GM18505 (cell line): ENCODE measurements around the gene CSAD.
"Not testable (repeated sequence)": the region's sequence is repeated elsewhere in the genome, so short reads cannot be mapped to it uniquely, and the experiment has no call there.

ENCODE experiments used
- ATAC-seq: cut with Tn5 transposase; IDR thresholded peaks from one replicate; pipeline ENCODE4 v1.9.1; 2021; ENCODE audit not compliant: unreplicated experiment
- POLR2A ChIP-seq: IDR thresholded peaks from 4 replicates; pipeline ENCODE4 v1.6.1; 2011; ENCODE audit warnings: borderline replicate concordance; ENCODE audit not compliant: insufficient read depth, insufficient read length; ENCODE audit errors: extremely low read depth

Gene CSAD

DNA sequence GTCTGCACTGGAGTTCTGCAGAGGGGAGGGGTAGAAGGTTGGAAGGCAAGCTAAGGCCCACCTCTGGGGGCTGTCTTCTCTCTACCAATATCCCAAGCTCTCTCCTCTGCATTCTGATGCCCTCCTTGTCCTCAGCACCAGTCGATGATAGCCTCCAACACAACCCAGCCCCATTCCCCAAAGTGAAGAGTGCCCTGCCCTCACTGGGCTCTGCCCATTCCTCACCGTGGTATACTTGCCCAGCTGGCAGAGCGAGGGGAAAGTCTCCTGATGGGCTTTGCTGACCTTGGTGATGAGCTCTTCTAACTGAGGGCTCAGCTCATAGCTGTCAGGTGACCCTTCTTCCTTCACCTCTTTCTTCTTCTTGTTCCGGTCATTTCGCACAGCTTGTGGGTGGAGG, 33.5 kb upstream of the CSAD start:
- ATAC-seq, result no peak
- no peak for TF ChIP-seq POLR2A

- no peak for TF ChIP-seq POLR2A
- no peak for ATAC-seq
Measured at GRCh38 chr12:53213348-53213747, 32.6 kb upstream of the CSAD start.

DNA sequence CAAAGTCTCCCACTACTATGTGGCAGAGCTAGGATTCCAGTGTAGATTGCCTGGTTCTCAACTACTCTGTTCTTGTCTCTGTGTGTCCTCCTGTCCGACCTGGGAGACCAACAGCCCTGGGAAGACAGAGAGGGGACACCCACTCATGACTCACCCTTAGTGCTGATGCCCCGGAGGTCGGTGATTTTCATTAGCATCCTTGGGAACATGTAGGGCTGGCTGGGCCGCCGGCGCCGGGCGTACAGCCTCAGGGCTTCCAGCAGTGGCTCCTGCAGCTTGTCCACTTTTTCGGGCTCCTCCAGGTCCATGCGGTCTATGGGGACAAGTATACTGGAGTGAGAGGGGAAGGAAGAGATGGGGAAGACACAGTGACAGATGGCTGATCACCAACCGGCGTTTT, 32.2 kb upstream of the CSAD start:
- TF ChIP-seq POLR2A, result no peak
- ATAC-seq, result no peak

- TF ChIP-seq POLR2A, result no peak
- no peak for ATAC-seq
Measured at GRCh38 chr12:53211476-53212381, 31.0 kb upstream of the CSAD start.

- ATAC-seq, result no peak
- TF ChIP-seq POLR2A, result no peak
Measured at GRCh38 chr12:53210843-53211242, 30.1 kb upstream of the CSAD start.

- peak; percentile 40 for ATAC-seq
- no peak for TF ChIP-seq POLR2A
Measured at GRCh38 chr12:53208877-53209463, 28.2 kb upstream of the CSAD start.

DNA sequence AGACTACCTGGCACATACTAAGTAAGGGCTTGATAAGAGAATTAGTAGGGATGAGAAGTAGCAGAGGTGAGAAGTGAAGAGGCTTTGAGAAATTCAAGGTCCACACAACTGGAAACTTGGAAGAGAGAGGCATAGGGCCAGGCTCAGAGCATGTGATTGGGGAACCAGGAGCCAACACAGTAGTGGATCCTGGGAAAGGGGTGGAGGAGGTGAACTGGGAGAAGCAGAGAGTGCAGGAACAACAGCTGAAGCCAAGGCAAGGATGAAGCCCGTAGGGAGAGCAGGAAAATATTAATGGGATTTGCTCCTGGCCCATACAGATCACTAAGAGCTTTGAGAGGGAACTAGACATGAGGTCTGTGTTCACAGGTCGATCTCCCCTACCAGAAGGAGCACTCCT, 27.7 kb upstream of the CSAD start:
- no peak for ATAC-seq
- no peak for TF ChIP-seq POLR2A

DNA sequence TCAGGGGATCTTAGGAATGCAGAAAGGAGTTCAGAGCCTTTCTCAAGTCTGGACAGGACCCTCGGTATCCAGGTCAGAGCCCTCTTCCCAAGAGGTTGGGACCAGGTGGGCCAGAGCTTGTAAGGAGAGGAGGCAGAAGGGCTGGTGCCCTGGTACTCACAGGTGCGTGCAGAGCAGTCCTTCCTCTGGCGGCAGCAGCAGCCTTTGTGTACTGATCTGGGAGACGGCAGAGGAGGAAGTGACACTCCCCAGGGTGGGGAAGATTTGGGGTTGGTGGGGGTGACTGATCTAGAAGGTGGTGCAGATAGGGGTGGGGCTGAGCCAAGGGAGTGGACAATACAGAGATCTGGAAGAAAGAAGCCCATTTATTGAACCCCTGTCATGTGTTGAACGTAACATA, 26.3 kb upstream of the CSAD start, which contains the start of gene ITGB7:
Gene ITGB7, minus strand, starts transcription at position 210 of the 400 bp plus-strand sequence. CDS start 6,808 bp downstream, outside the sequence.
- ATAC-seq, result peak; percentile 39
- TF ChIP-seq POLR2A, result peak; percentile 99

GRCh38 chr12:53205747-53206419, 25.2 kb upstream of the CSAD start:
- peak; percentile 50 for ATAC-seq
- TF ChIP-seq POLR2A, result peak; percentile 79

- TF ChIP-seq POLR2A, result no peak
- no peak for ATAC-seq
Measured at GRCh38 chr12:53204351-53204750, 23.6 kb upstream of the CSAD start.

DNA sequence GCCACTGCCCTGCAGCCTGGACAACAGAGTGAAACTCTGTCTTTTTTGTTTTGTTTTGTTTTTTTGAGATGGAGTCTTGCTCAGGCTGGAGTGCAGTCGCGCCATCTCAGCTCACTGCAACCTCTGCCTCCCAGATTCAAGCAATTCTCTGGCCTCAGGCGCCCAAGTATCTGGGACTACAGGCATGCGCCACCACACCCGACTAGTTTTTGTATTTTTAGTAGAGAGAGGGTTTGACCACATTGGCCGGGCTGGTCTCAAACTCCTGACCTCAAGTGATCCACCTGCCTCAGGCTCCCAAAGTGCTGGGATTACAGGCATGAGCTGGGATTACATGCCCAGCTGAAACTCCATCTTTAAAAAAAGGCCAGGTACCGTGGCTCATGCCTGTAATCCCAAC, 21.6 kb upstream of the CSAD start:
- ATAC-seq, result not testable (repeated sequence)

DNA sequence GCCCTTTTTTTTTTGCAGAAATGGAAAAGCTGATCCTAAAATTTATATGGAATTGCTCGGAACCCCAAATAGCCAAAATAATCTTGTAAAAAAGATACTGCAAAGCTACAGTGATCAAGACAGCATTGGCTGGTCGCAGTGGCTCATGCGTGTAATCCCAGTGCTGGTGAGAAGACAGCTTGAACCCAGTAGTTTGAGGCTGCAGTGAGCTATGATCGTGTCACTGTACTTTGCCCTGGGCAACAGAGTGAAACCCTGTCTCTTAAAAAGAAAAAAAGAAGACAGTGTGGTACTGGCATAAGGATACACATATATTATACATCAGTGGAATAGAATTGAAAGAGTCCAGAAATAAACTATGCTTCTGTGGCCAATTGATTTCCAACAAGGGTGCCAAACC, 20.9 kb upstream of the CSAD start:
- no peak for ATAC-seq
- TF ChIP-seq POLR2A, result no peak

DNA sequence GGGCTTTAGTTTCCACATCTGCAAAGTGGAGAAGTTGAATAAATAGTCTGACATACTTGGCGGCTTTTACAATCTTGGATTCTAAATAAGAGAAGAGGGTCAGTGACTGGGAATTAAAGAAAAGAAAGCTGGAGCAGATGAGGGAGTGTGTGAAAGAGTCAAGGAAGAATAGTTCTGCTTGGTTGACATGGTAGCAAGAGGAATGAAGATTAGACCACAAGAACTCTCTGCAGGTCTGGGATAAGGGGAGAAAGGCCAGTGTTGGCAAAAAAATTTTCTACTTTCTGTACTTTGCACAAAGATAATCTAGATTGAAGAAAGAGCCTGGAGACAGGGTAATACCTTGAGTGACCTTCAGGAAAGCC, 20.4 kb upstream of the CSAD start:
- no peak for ATAC-seq
- no peak for TF ChIP-seq POLR2A

DNA sequence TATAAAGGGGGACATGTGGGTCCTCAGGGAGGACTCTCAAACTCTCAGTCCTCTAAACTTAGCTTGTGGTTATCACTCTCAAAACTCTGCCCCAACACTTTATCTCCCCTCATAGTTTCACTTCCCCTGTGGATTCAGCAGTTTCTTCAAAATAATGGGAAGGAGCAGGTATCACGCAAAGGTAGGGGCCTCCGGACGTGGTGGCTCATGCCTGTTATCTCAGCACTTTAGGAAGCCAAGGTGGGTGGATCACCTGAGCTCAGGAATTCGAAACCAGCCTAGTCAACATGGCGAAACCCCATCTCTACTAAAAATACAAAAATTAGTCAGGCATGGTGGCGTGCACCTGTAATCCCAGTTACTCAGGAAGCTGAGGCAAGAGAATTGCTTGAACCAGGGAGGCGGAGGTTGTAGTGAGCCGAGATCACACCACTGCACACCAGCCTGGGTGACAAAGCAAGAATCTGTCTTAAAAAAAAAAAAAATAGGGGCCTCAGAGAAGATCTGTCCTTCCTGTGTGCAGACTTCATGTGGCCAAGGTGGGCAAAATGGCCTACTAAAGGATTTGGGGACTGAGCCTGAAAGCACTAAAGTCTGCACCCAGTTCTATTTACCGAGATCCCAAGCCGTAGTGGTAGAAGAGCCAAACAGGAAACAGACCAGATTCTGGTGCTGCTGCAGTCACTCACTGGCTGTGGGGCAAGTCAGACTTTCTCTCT, 19.9 kb upstream of the CSAD start:
- TF ChIP-seq POLR2A, result no peak
- ATAC-seq, result peak; percentile 46

DNA sequence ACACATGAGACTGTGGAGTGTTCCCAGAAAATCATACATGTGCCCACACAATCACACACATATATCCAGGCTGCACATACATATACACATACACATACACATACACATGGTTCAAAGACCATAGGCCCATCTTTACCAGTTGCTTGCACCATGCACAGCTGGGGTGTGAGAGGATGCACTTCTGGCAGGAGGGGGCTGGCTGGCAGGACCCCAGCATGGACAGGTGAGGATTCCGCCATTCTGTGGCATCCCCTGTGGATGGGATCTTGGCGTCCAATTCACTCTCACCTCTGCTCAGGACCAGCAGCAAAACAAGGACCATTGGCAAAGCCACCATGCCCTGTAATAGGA, 19.4 kb upstream of the CSAD start:
- peak; percentile 3 for ATAC-seq
- no peak for TF ChIP-seq POLR2A
